ENCODE data around the gene PIMREG. TPM values are rescaled to one million over a fixed set of nuclear protein-coding genes. Genes with fewer than 3 reads are reported as not detected.
A peak's percentile ranks its signal among the peaks of the same experiment; 100 is the strongest.

Gene PIMREG
- polyA plus RNA-seq, 2 of the 4 experiments (the other 2 are of a cell fraction): 26.3 to 28.9 TPM

- 69% methylated on average over 20 of the region's 25 CpGs for WGBS (ENCODE audit: missing lambda C conversion rate)
- Histone ChIP-seq H3K9me3 (peaks cover 15% of the 10 kb centered on the region; the same call in 2 of the 3 replicates), H3K4me1 (no peaks in the 10 kb centered on the region), H3K4me2 (no peak overlapping the region), H3K4me3 (no peak overlapping the region), H3K27ac (no peak overlapping the region)
- FAIRE-seq: no peak
- ChIA-PET POLR2A (no interaction called here), CTCF (interaction anchor here (0.8 to 21.4 kb wide), 7 partner anchors 9 to 842 kb away, joined by 3 to 394 read pairs (median 4); partner anchors contain the start of genes AIPL1 and NLRP1)
- no peak for TF ChIP-seq MAZ (IDR thresholded peaks at IDR 0.05; ENCODE audit: borderline replicate concordance, low read depth, low read length)
- no peak for TF ChIP-seq EHMT2 (IDR thresholded peaks at IDR 0.05; ENCODE audit: low read depth)
- no peak for TF ChIP-seq ELK1 (IDR thresholded peaks at IDR 0.05; ENCODE audit: low read depth, low read length)
- TF ChIP-seq RARB (CRISPR knock-in tag; IDR thresholded peaks at IDR 0.05): no peak
- TF ChIP-seq KDM5A (IDR thresholded peaks at IDR 0.05): no peak
- TF ChIP-seq HOXB5 (CRISPR knock-in tag; IDR thresholded peaks at IDR 0.05): no peak
- no peak for TF ChIP-seq ZFP36 (IDR thresholded peaks at IDR 0.05; ENCODE audit: borderline replicate concordance, partially characterized antibody)
- TF ChIP-seq RFX5 (IDR thresholded peaks at IDR 0.05): no peak
- no peak for TF ChIP-seq REST (IDR thresholded peaks at IDR 0.05)
- TF ChIP-seq NR3C1 (IDR thresholded peaks at IDR 0.05): no peak
- TF ChIP-seq EHF (CRISPR knock-in tag; IDR thresholded peaks at IDR 0.05): no peak
- no peak for TF ChIP-seq BHLHE40 (IDR thresholded peaks at IDR 0.05; ENCODE audit: low read depth, low read length)
- TF ChIP-seq ZNF302 (CRISPR knock-in tag; IDR thresholded peaks at IDR 0.05): no peak
- TF ChIP-seq HEYL (CRISPR knock-in tag; IDR thresholded peaks at IDR 0.05): no peak
- TF ChIP-seq HOXA7 (CRISPR knock-in tag; IDR thresholded peaks at IDR 0.05): no peak
- TF ChIP-seq MAX (IDR thresholded peaks at IDR 0.05): no peak
- ATAC-seq: no peak
- no peak for DNase-seq (ENCODE audit: low read depth in 1 of 2, low spot score in 1 of 2)
Measured at GRCh38 chr17:6426356-6427101, 17.7 kb upstream of the PIMREG start.

GRCh38 chr17:6427279-6427781 lies 16.9 kb upstream of the PIMREG start:
- Histone ChIP-seq H3K4me1 (no peaks in the 10 kb centered on the region), H3K4me2 (no peak overlapping the region), H3K27ac (no peak overlapping the region), H3K9me3 (peaks cover 15% of the 10 kb centered on the region; the same call in 2 of the 3 replicates), H3K4me3 (no peak overlapping the region)
- ATAC-seq: peak; percentile 23 to 51; a peak in 3 of 6 replicates
- FAIRE-seq: no peak
- 64% methylated on average over 7 of the region's 7 CpGs for WGBS (ENCODE audit: missing lambda C conversion rate)
- ChIA-PET CTCF (interaction anchor here (0.6 to 21.4 kb wide), 10 partner anchors 8 to 1429 kb away, joined by 3 to 394 read pairs (median 3); partner anchors contain the start of genes AIPL1 and KIF1C), POLR2A (no interaction called here)
- DNase-seq (ENCODE audit: low read depth in 1 of 2, low spot score in 1 of 2): no peak
- TF ChIP-seq ELK1 (IDR thresholded peaks at IDR 0.05; ENCODE audit: low read depth, low read length) (no peak), HOXB13 (CRISPR knock-in tag; IDR thresholded peaks at IDR 0.05; ENCODE audit: low read depth) (no peak), NFE2L2 (conservative IDR thresholded peaks at IDR 0.05; ENCODE audit: low read length) (no peak), HDAC2 (IDR thresholded peaks at IDR 0.05) (no peak), MAFK (IDR thresholded peaks at IDR 0.05; ENCODE audit: partially characterized antibody) (no peak), TP53 (CRISPR knock-in tag; IDR thresholded peaks at IDR 0.05) (no peak), EHMT2 (IDR thresholded peaks at IDR 0.05; ENCODE audit: low read depth) (no peak), CHD4 (IDR thresholded peaks at IDR 0.05; ENCODE audit: borderline replicate concordance) (no peak), PHF8 (IDR thresholded peaks at IDR 0.05; ENCODE audit: borderline replicate concordance, low read depth) (no peak), BCL3 (IDR thresholded peaks at IDR 0.05) (no peak), NR3C1 (IDR thresholded peaks at IDR 0.05) (no peak), SMC3 (IDR thresholded peaks at IDR 0.05) (peak; percentile 23; the same call in 1 of the 3 replicates), CHD2 (IDR thresholded peaks at IDR 0.05; ENCODE audit: low read length, partially characterized antibody) (no peak), RARB (CRISPR knock-in tag; IDR thresholded peaks at IDR 0.05) (no peak), FOSL2 (IDR thresholded peaks at IDR 0.05) (no peak), FOSL2 (CRISPR knock-in tag; IDR thresholded peaks at IDR 0.05) (no peak), RNF2 (IDR thresholded peaks at IDR 0.05; ENCODE audit: borderline replicate concordance, low read depth) (no peak), RAD21 (conservative IDR thresholded peaks at IDR 0.05 in 1 of 2, IDR thresholded peaks at IDR 0.05 in 1 of 2) (peak; percentile 38 to 60; a peak in 4 of 5 replicates), MAZ (IDR thresholded peaks at IDR 0.05; ENCODE audit: borderline replicate concordance, low read depth, low read length) (no peak)

Data from A549 (cell line).